Spleen (tissue), 7 donors: ENCODE measurements around the gene FAM185A.

Experiments used
- CTCF ChIP-seq, 11 experiments: fragments of 200-600 bp in 7 of 11; fragments of 450-650 bp in 4 of 11; sonication (generic) in 4 of 11; IDR thresholded peaks in 8 of 11; conservative IDR thresholded peaks in 3 of 11; 1 replicate in 7 of 11; 2 replicates in 4 of 11; pipeline versions ENCODE4 v1.4.0 to v1.8.0; 2016 to 2021; ENCODE audit warnings: antibody characterized with exemption in 11 of 11, inconsistent platforms in 4 of 11, mild to moderate bottlenecking in 1 of 11
- POLR2A ChIP-seq, 3 donors: fragments of 450-650 bp; IDR thresholded peaks; one replicate each; pipeline ENCODE4 v1.5.1; 2017; ENCODE audit warnings: antibody characterized with exemption in 3 of 3, mild to moderate bottlenecking in 1 of 3
- donor health status: DM: no; HTN: no; CAD: no; lungs with moderate emphysema.
- donor health status: DM: no; HTN: no; CAD: no.
- donor health status: DM: no; HTN: no; CAD: no.

DNA sequence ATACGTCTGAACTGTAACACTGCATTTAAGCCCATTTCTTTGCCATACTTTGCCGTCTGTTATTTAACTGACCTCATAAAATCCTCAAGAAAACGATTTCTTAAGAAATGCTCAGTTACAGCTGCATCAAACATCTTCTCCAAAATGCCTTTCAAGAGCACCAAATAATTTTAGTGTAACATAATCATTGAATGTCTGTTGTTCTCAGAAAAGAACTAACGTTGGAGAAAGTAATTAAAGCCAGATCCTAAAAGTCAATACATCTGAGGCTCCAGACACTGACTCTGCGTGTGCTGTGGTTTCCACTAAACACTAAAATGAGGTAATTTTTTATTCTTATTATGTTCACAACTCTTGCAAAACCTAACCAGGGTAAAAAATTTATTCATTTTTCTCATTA, 100.3 kb downstream of the FAM185A start:
- TF ChIP-seq CTCF (IDR thresholded peaks at IDR 0.05 in 8 of 11, conservative IDR thresholded peaks at IDR 0.05 in 3 of 11) (no peak), POLR2A (IDR thresholded peaks at IDR 0.05) (no peak)
